GM19452 (cell line): Measurements from ENCODE around the gene NFATC1.

ENCODE experiments used
- ATAC-seq: cut with Tn5 transposase; IDR thresholded peaks from one replicate; pipeline ENCODE4 v1.9.1; 2021; ENCODE audit not compliant: unreplicated experiment

The NFATC1 gene

DNA sequence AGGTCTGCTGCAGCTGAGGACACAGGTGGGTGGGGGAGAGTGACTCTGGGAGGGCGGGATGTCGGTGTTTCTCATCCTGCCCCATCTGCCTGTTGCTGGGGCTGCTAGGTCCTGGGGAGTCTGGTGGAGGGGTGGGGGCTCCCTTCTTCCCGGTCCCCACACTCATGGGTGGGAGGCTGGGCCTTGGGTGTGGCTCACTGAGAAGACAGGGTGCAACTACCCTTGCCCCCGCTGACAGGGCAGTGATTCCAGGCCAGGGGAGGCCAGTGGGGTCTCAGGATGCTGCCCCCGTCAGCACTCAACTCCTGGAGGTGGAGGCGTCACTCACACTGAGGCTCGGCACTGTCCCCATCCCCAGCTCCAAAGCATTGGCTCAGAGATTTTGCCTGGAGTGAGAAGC lies 7.7 kb upstream of the NFATC1 start:
- ATAC-seq: no peak

DNA sequence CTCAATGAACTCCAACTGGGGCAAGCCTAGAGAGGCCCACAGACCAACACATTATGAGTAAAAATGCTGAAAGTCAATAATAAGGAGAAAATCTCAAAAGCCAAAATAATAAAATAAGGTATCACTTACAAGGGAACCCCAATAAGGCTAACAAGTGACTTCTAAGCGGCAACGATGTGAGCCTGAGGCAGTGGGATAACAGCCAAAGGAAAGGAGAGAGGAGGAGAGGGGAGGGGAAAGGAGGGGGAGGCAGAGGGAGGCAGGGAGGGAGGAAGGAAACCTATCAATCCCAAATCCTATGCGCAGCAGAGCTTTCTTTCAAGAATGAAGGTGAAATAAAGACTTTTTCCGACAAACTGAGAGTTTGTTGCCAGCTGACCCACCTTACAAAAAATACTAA lies 6.0 kb upstream of the NFATC1 start:
- ATAC-seq: no peak

DNA sequence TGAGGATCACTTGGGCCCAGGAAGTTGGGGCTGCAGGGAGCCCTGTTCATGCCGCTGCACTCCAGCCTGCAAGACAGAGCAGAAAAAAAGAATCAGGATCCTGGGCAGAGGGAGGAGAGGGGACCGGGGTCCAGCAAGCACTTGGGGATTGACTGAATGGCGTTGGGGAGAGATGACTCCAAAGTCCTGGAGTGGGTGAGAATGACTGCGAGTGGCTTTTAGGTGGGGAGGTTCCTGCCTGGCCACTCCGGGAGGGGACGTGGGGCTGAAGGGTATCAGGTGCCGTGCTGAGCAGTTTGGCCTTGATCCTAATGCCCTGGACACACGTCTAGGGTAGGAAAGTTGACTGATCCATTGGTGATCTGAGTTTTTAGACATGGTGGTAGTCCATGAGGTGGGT lies 3.5 kb upstream of the NFATC1 start:
- ATAC-seq: no peak

DNA sequence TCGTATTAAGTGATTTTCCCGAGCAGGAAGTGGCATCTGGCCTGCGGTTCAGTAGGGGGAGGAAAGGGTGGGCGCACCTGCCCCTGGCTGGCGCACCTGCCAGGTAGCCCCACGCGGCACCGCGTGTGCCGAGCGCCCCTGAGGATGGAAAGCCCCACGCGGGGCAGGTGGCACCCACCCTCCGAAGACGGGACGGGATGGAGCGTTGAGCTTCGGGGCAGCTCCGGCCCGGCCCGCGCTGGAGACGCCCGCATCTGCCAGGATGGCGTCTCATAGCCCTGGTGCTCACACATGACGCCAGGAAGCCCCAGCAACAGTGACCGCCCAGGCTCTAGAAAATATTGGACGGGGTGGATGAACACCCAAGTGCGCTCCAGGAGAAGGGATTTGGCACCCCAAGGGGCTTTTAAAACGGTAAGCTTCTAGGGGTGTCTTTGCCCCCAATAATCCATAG lies 2.5 kb upstream of the NFATC1 start:
- no peak for ATAC-seq

DNA sequence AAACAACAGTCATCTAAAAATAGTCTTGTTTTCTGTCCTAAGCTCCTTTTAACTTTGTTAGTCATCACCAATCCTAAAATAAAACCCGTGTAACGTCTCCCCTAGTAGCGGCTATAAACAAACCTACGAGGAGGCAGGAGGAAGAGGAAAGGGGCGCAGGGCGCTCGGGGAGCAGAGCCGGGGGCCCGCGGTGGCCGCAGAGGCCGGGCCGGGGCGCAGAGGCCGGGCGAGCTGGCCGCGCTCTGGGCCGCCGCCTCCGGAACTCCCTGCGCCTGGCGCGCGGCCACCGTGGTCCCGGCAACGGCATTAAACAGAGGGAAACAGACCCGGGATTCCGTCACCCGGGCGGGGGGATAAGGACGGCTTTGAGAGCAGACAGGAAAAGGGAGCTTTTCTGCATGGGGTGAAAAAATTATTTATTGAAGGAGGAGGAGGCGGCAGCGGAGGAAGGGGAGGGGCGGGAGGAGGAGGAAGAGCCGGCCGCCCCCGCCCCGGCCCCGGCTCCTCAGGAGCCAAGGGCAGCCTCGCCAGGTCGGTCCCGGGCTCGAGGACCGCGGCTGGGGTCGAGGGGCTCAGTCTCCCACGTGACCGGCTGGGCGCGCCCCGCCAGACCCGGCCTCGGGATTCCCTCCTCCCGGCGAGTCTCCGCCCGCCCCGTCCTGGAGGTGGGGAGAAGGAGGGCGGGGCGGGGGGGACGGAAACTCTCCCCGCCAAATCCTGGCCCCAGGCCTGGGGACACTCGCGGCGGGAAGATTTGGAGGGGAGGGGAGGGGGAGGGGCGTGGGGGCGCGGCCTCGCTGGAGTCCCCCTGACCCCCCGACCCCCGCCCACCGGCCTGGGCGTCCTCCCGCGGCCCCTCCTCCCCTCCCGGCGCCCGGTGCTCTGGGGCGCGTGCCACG lies 1.8 kb upstream of the NFATC1 start:
- no peak for ATAC-seq

DNA sequence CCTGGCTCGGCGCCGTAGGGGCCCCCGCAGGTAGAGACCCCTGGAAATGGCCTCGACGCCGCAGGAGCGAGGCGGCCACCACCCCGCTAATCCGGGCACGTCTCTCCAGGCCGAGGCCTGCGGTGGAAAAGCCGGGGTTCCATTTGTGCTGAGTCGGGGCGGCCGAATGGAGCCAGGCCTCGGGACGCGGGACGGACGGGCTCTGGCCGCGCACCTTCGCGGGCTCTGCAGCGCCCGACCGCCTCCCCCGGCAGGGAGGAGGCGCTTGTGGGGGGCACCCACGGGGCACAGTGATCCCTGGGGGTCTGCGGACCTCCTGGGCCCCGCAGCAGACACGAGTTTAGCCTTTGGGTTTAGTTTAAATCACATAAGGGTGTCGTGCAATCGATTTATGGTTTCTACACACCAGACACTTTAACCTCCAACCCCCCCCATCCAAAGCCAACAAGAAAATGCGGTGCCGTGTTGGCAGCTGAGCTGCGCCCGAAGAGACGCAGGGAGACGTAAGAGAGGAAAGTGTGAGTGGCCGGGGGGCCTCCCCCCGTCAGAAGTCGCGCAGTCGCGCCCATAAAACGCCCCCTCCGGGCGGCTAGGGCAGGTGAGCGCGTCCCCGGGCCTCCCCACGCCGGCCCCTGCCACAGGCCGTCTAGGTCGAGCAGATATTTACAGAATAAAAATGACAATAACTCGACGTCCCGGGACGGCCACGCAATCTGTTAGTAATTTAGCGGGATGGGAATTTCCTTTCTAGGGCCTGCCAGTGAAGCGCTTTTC lies 1.0 kb upstream of the NFATC1 start:
- ATAC-seq: no peak

DNA sequence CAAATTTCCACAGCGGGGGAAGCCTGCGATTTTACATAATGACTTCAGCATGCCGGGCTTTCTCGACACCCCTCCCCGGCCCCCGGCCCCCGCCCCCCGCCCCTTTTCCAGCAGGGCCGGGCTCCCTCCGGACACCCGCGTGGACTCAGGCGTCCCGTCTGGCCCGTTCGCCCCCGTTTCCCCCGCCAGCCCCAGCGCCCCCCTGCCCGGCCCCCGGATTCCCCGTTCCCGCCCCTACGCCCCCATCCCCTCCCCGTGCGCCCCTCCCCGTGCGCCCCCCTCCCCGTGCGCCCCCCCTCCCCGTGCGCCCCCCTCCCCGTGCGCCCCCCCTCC lies 456 bp upstream of the NFATC1 start:
- no peak for ATAC-seq

DNA sequence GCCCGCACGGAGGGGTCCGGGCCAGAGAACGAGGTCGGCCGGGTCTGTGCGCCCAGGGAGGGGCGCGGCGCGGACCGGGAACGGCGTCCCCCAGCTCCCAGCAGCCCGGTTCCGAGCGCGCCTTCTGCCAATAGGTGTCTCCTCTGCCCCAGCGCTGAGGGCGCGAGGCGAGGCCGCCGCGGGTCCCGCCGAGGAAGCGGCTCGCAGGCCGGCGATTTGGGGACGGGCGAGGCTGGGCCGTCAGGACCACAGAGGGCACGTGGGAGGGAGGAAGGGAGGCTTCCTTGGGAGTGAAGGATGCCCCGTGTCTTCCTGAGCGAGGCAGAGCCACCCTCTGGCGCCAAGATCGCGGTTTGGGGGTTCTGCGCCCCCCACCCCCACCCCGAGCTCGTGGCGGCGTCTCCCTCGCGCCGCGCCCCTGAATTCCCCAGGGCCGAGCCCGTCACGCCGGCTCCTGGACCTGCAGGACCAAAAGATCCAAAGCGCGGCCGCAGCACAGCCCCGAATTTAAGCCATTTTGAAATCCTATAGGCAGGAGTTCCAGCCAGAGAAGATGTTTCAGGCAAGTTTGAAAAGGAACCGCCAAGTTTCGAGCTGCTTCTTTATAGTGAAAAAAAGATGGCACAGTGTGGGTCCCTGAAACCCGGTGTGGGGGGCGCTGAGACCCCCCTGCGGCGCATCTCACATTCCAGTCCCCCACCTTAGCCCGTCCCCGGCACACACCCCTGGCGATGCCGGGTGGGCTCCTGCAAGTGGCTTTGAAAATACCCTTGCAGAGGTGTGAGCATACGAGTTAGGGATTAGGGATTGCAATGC lies 909 bp downstream of the NFATC1 start:
- no peak for ATAC-seq

DNA sequence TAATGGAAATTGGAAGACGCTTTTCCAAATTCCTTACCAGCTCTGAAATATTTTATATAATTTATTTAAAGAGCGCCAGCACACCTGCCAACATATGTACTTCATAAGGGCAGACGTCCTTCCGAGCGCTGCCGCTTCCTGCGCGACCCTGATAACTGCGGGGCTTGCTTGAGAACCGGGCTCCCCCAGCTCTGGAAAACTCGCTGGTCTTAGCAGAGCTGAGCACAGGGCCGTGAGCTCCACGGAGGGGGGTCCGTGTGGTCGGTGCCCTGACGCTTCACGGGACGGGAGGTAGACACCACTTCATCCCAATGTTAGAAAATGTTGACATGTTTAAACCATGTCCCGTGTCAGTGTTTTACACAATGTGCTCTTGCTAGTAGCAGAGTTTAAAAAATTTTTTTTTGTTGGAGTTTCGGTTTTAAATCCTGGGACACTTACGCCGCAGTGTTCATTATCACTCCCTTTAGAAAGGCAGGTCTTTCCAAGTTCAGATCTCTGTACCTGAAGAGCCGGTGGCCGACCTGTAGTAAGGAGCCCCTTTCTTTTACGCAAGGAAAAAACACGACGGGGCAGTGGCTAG lies 1.6 kb downstream of the NFATC1 start:
- no peak for ATAC-seq

DNA sequence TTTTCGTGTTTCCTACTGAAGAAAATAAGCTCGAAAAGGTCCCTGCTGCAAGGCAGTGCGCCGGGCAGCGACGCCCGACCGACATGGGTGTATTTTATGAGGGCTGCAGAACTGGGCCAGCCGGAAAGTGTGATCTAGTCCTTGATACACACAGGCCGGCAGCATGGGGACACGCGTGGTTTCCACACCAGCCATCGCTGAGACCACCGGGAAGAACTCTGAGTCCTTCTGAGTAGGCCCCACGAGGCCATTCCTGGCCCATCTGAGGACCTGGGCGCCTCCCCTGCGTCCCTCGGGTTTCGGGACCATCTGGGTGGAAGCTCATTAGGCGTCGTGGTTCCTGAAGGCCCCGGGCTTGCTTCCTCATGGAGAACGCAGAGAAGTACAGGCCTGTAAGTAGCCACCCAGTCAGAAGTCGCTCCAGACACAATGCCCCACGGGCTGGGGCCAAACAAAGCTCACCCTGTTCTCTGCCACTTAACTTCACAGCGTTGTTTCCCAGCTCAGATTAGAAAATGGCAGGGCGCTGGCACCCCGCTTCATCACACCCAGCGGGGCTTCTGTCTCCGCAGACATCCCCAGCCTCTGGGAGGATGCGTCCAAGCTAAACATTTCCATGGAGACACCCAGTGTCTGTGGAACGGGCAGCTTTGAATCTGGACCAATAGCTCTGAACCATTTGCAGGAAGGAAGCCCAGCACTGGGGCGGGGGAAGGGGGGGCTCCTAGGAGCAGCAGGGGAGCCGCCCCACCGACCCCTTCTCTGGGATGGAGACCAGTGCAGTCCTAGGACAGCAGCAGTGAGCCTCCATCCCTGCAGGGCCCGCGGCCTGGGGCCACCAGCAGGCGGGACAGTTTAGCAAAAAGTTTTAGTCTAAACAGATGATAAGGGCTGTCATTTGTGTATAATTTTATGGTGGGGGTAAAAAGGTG lies 2.4 kb downstream of the NFATC1 start:
- ATAC-seq: no peak

DNA sequence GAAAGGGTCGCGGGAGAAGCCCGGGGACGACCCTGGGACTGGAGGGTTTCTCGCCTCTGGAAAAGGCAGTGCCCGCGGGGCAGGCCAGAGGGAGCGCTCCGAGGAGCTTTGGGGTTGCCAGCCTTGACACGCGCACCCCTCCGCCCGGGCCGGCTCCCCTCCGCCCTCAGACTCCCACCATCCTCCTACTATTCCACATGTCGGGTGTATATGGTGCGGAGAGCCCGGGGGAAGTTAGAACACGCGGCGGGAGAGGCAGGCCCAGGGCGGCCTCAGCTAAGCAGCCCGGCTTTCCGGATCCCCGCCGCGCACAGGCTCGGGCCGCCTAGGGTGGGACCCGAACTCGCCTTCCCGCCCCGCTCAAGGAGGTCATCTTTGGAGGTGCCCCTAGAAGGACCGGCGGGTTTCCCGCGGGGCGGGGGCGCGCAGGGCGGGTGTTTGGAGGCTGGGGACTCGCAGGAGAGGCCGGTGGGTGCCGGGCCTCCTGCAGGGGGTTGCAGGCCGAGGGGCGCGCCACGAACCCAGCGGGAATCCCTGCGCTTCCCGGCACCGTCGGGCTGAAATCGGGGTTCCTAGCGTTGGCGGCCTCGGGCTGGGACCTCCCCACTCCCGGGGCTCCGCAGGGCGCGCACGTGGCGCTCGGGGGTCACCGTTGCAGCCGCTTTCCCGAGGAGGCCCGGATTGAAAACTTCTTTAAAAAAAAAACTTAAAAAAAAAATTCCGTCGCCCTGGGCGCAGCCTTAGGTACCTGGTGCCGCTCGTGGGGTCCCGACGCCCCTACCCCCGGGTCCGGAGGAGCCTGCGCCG lies 3.7 kb downstream of the NFATC1 start:
- ATAC-seq: no peak

DNA sequence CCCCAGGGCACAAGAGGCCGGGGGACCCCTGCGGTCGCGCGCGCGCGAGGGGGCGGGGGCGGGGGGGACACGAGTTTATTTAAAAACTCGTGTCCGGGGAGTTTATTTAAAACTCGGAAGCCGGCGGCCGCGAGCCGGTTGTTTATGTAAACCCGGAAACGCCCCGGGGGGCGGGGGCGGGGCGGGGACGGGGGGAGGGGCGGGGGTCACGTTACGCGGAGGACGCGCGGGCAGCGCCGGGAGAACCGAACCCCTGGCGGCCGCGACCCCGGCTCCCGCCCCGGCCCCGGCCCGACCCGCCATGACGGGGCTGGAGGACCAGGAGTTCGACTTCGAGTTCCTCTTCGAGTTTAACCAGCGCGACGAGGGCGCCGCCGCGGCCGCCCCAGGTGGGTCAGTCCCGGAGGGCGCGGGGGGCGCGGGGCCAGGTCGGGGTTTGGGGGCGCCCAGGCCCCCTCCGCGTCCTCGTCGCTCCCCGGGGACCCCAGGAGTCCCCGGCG lies 4.4 kb downstream of the NFATC1 start:
- no peak for ATAC-seq

DNA sequence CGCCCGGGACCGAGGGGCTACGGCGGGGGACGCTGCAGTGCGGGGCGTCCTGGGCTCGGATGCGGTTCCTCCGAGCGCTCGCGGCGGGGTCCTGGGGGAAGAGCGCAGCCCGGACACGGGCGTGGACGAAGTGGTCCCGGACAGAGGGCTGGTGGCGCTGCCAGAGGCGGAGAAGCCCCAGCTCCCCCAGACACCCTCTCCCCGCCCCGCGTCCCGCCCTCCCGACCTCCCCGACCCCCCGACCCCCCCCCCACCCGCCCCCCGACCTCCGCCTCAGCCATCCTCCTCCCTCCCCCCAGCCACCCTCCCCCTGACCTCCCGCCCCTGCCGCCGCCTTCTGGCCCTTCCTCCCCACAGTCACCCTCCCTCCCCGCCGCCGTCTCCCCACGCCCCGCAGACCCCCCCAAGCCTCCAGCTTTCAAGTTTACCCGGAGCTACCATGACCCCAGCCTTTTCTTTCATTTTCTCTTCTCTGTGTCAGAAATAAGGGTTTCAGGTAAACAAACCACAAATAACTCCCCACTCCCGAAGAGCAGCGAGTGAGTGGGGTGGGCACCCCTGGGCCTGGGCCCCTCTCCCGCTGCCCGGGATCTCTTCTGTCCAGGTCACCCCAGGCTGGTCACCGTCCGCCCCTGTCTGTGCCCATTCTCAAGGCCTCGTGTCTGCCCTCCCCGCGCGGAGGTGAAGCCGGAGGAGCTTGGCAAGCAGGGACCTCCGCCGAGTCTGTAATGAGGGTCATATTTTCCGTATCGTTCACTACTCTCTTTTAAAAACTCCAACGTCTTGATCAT lies 5.1 kb downstream of the NFATC1 start:
- ATAC-seq: no peak

DNA sequence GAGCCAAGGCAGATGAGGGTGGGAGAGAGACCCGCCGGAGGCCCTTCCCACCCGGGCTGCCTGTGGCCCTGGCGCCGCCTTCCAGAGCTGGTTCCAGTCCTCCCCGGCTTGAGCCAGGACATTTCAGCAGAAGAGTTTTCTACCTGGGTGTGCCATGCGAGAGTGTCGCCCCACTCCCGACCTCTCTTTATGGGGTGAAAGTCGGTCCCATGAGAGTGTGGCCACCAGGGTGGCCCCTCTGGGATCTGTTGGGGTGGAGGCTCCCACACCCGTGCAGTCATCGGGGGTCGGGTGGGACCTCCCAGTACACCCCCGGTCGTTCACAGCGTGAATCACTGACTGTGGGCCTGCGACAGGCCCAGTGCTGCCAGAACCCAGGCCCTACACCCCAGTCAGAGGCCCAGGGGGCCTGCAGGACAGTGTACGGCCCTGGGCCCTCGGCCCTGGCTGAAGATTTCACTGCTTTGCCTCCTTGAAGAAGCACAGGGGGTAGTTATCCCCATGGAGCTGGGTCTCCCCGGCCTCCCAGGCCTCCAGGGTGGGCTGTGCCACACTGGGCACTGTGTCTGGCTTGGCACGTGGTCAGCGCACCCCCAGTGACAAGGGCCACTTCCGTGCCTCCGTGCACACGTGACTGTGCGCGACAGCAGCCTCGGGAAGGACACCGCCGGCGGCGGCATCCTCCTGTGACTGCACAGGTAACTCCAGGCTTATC lies 5.9 kb downstream of the NFATC1 start:
- ATAC-seq: no peak

DNA sequence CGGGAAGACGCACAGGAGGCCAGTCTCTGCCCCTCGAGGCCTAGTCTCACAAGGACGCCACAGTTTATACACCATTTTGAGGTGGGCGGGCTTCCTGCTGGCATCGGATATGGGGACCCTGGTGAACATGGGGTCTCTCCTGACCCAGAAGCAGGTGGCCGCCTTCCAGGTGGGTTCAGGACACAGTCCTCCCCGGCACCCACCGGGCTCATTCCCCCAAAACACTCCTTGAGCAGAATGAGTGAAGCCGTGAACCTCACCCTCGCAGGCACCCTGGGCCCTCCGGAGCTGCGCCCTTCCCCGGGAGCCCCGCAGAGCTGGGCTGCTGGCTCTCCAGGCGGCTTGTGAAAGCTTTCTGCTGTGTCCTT lies 6.5 kb downstream of the NFATC1 start:
- no peak for ATAC-seq

DNA sequence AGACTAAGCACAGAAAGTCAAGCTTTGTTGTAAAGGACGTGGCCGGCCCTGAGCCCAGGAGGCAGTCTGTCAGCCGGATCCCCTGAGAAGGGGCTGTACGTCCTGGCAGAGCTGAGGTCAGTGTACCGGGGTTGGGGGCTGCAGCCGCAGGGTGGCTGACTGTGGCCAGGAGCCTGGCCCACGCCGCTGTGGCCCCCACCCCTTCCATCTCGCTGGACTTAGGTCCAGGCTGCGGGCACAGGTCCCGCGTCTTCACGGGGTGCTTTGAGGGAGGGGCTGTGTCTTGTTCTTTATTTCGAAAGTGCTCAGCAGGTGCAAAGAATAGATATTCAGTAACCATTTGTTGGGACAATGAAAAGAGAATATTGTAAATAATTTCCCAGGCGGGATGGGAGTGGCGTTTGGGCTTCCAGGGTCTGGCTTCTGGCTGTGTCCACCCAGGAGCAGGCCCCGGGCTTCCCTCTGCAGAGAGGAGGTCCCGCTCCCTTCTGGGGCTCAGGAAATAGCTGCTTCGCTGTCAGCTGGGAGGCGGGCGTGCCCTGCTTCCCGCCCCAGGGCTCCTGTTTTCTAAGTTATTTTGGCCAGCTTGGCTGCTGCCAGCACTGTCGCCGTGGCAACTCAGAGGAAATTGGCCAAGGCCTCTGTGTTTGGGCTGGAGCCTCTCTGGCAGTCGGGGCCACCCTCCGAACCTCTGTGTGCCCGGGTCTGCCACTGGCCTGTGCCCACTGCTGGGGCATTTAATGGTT lies 7.4 kb downstream of the NFATC1 start:
- ATAC-seq: no peak
